ENCODE data around the gene WIZ. TPM values are rescaled to one million over a fixed set of nuclear protein-coding genes. Genes with fewer than 3 reads are reported as not detected.

The WIZ gene
- total RNA-seq, 1 experiment from 2014 or later, result 46.4 TPM

DNA sequence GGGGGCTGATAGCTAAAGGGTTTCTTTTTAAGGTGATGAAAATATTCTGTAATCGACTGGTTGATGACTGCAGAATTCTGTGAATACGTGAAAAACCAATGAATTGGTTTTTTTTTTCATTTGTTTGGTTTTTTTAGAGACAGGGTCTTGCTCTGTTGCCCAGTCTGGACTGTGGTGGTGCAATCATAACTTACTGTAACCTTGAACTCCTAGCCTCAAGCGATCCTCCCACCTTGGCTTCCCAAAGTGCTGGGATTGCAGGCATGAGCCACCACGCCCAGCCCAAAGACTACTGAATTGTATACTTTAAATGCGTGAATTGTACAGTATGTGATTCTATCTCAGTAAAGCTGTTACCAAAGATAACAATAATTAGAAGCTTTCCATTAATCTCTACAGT lies 55.3 kb downstream of the WIZ start:
- no peak for DNase-seq (ENCODE audit: unreplicated experiment)
- no peak overlapping the region for H3K4me3 Mint-ChIP-seq (ENCODE audit: unreplicated experiment)
- TF ChIP-seq, protein P1, sequence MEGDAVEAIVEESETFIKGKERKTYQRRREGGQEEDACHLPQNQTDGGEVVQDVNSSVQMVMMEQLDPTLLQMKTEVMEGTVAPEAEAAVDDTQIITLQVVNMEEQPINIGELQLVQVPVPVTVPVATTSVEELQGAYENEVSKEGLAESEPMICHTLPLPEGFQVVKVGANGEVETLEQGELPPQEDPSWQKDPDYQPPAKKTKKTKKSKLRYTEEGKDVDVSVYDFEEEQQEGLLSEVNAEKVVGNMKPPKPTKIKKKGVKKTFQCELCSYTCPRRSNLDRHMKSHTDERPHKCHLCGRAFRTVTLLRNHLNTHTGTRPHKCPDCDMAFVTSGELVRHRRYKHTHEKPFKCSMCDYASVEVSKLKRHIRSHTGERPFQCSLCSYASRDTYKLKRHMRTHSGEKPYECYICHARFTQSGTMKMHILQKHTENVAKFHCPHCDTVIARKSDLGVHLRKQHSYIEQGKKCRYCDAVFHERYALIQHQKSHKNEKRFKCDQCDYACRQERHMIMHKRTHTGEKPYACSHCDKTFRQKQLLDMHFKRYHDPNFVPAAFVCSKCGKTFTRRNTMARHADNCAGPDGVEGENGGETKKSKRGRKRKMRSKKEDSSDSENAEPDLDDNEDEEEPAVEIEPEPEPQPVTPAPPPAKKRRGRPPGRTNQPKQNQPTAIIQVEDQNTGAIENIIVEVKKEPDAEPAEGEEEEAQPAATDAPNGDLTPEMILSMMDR (IDR thresholded peaks at IDR 0.05; ENCODE audit: unreplicated experiment), result no peak
- ChIA-PET POLR2A (interaction anchor here (0.5 to 1.4 kb wide), 3 partner anchors 15 to 147 kb away, joined by 3 to 13 read pairs (median 3); partner anchors contain the start of gene AKAP8), CTCF (interaction anchor here (0.6 kb wide), 1 partner anchor 18 kb away, joined by 3 read pairs; no protein-coding TSS in a partner anchor)
- peaks cover 5% of the 10 kb centered on the region for H3K4me1 Mint-ChIP-seq (ENCODE audit: insufficient read depth, unreplicated experiment)
- H3K36me3 Mint-ChIP-seq (ENCODE audit: insufficient read depth, unreplicated experiment), result peaks cover 82% of the 10 kb centered on the region
- H3K27me3 Mint-ChIP-seq (ENCODE audit: insufficient read depth, unreplicated experiment), result no peaks in the 10 kb centered on the region
- no TSS peak for BruUV-seq (replicated peaks)
- no peak overlapping the region for H3K27ac Mint-ChIP-seq (ENCODE audit: low read depth, unreplicated experiment)
- intact Hi-C loops (cut with micrococcal nuclease), result no loop called here
- H3K9me3 Mint-ChIP-seq (ENCODE audit: unreplicated experiment), result no peaks in the 10 kb centered on the region

DNA sequence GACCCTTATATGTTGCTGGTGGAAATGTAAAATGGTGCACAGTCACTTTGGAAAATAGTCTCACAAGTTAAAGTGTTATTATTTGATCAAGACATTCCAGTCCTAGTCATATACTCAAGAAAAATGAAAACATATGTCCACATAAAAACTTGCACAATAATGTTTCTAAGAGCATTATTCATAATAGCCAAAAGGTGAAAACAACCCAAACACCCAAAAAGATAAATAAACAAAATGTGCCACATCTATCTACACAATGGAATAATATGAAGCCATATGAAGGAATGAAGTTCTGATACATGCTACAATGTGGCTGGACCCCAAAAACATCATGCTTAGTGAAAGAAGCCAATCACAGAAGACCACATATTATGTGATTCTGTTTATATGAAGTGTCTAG lies 55.8 kb downstream of the WIZ start:
- TF ChIP-seq, protein P1 (IDR thresholded peaks at IDR 0.05; ENCODE audit: unreplicated experiment), result no peak
- Mint-ChIP-seq H3K27me3 (ENCODE audit: insufficient read depth, unreplicated experiment) (no peaks in the 10 kb centered on the region), H3K4me1 (ENCODE audit: insufficient read depth, unreplicated experiment) (peaks cover 5% of the 10 kb centered on the region), H3K9me3 (ENCODE audit: unreplicated experiment) (no peaks in the 10 kb centered on the region), H3K27ac (ENCODE audit: low read depth, unreplicated experiment) (no peak overlapping the region), H3K36me3 (ENCODE audit: insufficient read depth, unreplicated experiment) (peaks cover 87% of the 10 kb centered on the region), H3K4me3 (ENCODE audit: unreplicated experiment) (no peak overlapping the region)
- peak; percentile 41 for DNase-seq (ENCODE audit: unreplicated experiment)
- intact Hi-C loops (cut with micrococcal nuclease), result no loop called here
- ChIA-PET CTCF (interaction anchor here (0.6 kb wide), 1 partner anchor 18 kb away, joined by 3 read pairs; no protein-coding TSS in a partner anchor), POLR2A (interaction anchor here (0.5 to 1.4 kb wide), 2 partner anchors 15 to 29 kb away, joined by 3 to 13 read pairs; partner anchors contain the start of gene AKAP8)
- BruUV-seq (replicated peaks), result no TSS peak

DNA sequence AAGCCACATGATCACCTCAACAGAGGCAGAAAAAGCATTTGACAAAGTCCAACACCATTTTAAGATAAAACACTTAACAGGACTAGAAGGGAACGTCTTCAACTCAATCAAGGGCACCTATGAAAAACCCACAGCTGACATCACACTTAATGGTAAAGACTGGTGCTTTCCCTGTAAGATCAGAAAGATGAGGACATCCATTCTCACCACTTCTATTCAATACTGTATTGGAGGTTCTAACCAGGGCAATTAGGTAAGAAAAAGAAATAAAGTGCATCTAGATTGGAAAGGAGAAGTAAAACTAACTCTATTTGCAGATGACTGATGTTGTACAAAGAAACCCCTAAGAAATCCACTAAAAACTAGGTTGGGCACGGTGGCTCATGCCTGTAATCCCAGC lies 58.9 kb downstream of the WIZ start:
- Mint-ChIP-seq H3K36me3 (ENCODE audit: insufficient read depth, unreplicated experiment) (peaks cover 94% of the 10 kb centered on the region), H3K9me3 (ENCODE audit: unreplicated experiment) (no peaks in the 10 kb centered on the region), H3K4me1 (ENCODE audit: insufficient read depth, unreplicated experiment) (peaks cover 5% of the 10 kb centered on the region), H3K4me3 (ENCODE audit: unreplicated experiment) (no peak overlapping the region), H3K27ac (ENCODE audit: low read depth, unreplicated experiment) (no peak overlapping the region), H3K27me3 (ENCODE audit: insufficient read depth, unreplicated experiment) (no peaks in the 10 kb centered on the region)
- intact Hi-C loops (cut with micrococcal nuclease), result no loop called here
- CTCF ChIA-PET, result interaction anchor here (2.5 kb wide), 1 partner anchor 28 kb away, joined by 9 read pairs; the partner anchor contains the start of gene AKAP8L
- no peak for DNase-seq (ENCODE audit: unreplicated experiment)
- TF ChIP-seq, protein P1 (IDR thresholded peaks at IDR 0.05; ENCODE audit: unreplicated experiment), result no peak
- POLR2A ChIA-PET, result interaction anchor here (2.8 kb wide), 1 partner anchor 13 kb away, joined by 8 read pairs; no protein-coding TSS in a partner anchor
- BruUV-seq (replicated peaks), result no TSS peak

DNA sequence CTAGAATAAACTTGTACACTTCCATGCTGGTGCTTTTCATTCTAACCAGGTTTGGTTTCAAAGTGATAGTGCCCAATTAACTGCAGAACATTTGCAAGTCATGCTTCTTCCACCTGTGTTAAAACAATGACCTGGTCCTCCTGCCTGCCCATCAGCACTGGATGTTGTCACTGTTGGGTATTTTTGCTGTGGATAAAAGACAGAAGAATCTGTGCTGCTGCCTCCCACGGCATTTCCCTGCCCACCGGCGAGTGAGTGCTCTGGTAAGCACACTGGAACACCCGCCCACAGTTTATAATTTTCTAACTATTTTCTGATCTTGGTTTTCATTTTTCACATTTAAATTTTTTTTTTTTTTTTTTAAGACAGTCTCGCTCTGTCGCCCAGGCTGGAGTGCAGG lies 67.9 kb downstream of the WIZ start:
- CTCF ChIA-PET, result interaction anchor here (0.5 kb wide), 1 partner anchor 680 kb away, joined by 3 read pairs; no protein-coding TSS in a partner anchor
- BruUV-seq (replicated peaks), result no TSS peak
- DNase-seq (ENCODE audit: unreplicated experiment), result no peak
- peaks cover 59% of the 10 kb centered on the region for H3K36me3 Mint-ChIP-seq (ENCODE audit: insufficient read depth, unreplicated experiment)
- H3K4me1 Mint-ChIP-seq (ENCODE audit: insufficient read depth, unreplicated experiment), result peaks cover 17% of the 10 kb centered on the region
- H3K27ac Mint-ChIP-seq (ENCODE audit: low read depth, unreplicated experiment), result no peak overlapping the region
- TF ChIP-seq, protein P1 (IDR thresholded peaks at IDR 0.05; ENCODE audit: unreplicated experiment), result no peak
- no peaks in the 10 kb centered on the region for H3K27me3 Mint-ChIP-seq (ENCODE audit: insufficient read depth, unreplicated experiment)
- intact Hi-C loops (cut with micrococcal nuclease), result no loop called here
- H3K9me3 Mint-ChIP-seq (ENCODE audit: unreplicated experiment), result no peaks in the 10 kb centered on the region
- H3K4me3 Mint-ChIP-seq (ENCODE audit: unreplicated experiment), result no peak overlapping the region
- POLR2A ChIA-PET, result interaction anchor here (0.6 to 1.9 kb wide), 2 partner anchors 36 to 53 kb away, joined by 3 to 6 read pairs; partner anchors contain the start of gene AKAP8L
